ENCODE results near the gene NKAIN2. TPM values are rescaled to one million over a fixed set of nuclear protein-coding genes. Genes with fewer than 3 reads are reported as not detected.

Gene NKAIN2
- total RNA-seq, 1 donor from 2014 or later, result 4.0 TPM

DNA sequence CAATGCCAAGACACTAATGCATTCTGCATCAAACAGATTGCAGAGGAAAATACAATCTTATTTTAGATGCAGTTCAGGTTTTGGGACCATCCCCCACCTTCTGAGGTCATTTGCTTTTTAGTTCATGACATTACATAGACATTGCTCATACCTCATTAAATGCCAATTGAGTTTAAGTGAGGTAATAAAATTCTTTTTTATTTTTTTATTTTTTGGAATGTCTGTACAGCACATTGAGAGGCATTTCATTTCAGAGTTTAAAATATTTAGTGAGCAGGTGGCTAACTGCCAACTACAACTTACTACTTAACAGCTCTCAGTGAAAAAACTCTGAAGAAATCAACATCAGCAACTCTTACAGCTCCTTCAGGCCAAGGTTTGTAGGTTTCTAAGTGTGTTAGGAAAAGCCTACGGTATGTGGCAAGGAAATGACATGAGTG is 676.3 kb downstream of the NKAIN2 start:
- TF ChIP-seq, protein P1, sequence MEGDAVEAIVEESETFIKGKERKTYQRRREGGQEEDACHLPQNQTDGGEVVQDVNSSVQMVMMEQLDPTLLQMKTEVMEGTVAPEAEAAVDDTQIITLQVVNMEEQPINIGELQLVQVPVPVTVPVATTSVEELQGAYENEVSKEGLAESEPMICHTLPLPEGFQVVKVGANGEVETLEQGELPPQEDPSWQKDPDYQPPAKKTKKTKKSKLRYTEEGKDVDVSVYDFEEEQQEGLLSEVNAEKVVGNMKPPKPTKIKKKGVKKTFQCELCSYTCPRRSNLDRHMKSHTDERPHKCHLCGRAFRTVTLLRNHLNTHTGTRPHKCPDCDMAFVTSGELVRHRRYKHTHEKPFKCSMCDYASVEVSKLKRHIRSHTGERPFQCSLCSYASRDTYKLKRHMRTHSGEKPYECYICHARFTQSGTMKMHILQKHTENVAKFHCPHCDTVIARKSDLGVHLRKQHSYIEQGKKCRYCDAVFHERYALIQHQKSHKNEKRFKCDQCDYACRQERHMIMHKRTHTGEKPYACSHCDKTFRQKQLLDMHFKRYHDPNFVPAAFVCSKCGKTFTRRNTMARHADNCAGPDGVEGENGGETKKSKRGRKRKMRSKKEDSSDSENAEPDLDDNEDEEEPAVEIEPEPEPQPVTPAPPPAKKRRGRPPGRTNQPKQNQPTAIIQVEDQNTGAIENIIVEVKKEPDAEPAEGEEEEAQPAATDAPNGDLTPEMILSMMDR (IDR thresholded peaks at IDR 0.05), result no peak
- no peak for DNase-seq (ENCODE audit: low spot score)
- no peaks in the 10 kb centered on the region for H3K27me3 Mint-ChIP-seq (ENCODE audit: low read depth)
- no peaks in the 10 kb centered on the region for H3K36me3 Mint-ChIP-seq (ENCODE audit: low read depth)
- H3K9me3 Mint-ChIP-seq (ENCODE audit: low read depth), result no peaks in the 10 kb centered on the region
- peak overlapping the region; percentile 49 for H3K27ac Mint-ChIP-seq (ENCODE audit: unreplicated experiment)
- H3K4me3 Mint-ChIP-seq (ENCODE audit: unreplicated experiment), result no peak overlapping the region
- H3K4me1 Mint-ChIP-seq (ENCODE audit: low read depth), result peaks cover 41% of the 10 kb centered on the region

DNA sequence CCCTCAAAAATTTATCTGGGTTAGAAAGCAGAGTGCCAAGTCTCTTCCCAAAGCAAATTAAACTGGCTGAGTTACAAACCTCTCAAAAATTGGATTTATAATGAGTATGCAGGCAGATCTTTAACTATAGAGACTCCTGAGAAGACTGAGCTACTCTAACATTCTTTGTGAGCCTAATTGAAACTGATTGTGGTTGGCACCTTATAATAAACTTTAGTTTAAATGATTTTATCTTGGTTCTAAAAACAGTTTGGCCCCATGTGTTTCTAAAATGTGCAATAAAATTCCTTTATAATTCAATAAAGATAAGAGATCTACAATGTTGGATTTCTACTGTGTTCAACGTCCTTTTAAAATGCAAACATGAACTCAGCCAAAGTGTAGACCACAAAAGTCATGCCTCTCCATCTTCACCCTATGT is 678.4 kb downstream of the NKAIN2 start:
- no peak overlapping the region for H3K27ac Mint-ChIP-seq (ENCODE audit: unreplicated experiment)
- no peaks in the 10 kb centered on the region for H3K27me3 Mint-ChIP-seq (ENCODE audit: low read depth)
- no peak overlapping the region for H3K4me3 Mint-ChIP-seq (ENCODE audit: unreplicated experiment)
- DNase-seq (ENCODE audit: low spot score), result no peak
- TF ChIP-seq, protein P1 (IDR thresholded peaks at IDR 0.05), result no peak
- no peaks in the 10 kb centered on the region for H3K9me3 Mint-ChIP-seq (ENCODE audit: low read depth)
- no peaks in the 10 kb centered on the region for H3K36me3 Mint-ChIP-seq (ENCODE audit: low read depth)
- H3K4me1 Mint-ChIP-seq (ENCODE audit: low read depth), result peaks cover 41% of the 10 kb centered on the region

DNA sequence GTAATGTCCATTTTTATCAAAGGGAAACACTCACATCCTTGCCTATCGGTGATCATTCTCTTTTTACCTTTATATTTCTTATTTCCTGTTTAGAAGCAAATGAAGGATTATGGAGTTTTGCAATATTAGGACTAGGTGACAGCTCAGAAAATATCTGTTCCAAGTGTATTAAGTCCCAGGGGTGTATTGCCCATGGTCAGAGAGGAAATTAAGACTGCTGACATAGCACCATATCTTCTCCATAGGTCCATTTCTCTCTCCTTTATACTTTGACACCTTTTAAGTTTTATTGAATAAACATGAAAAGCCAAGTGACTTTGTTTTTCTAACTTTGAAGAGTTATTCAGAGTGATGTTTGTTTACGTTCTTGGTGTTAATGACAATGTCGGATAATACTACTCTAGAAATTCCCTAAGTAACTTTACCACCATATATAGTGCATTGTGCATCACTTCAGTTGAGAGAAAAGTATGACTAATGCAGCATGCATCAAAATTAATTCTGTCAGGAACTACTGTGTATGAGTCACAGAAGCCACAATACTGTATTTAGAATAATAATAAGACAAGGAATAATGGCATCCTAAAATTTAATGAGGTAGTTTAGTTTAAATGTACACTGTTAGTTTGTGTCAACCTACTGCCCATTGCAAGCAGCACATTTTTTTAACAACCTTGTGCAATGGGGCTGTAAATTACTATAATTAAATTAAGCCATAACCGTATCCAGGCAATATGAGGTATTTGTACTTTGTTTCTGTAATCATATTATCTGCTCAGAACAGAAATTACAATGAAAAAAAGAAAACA is 684.2 kb downstream of the NKAIN2 start:
- no peak overlapping the region for H3K27ac Mint-ChIP-seq (ENCODE audit: unreplicated experiment)
- DNase-seq (ENCODE audit: low spot score), result no peak
- peaks cover 28% of the 10 kb centered on the region for H3K4me1 Mint-ChIP-seq (ENCODE audit: low read depth)
- H3K27me3 Mint-ChIP-seq (ENCODE audit: low read depth), result no peaks in the 10 kb centered on the region
- no peak overlapping the region for H3K4me3 Mint-ChIP-seq (ENCODE audit: unreplicated experiment)
- no peaks in the 10 kb centered on the region for H3K36me3 Mint-ChIP-seq (ENCODE audit: low read depth)
- H3K9me3 Mint-ChIP-seq (ENCODE audit: low read depth), result peaks cover 3% of the 10 kb centered on the region
- TF ChIP-seq, protein P1 (IDR thresholded peaks at IDR 0.05), result no peak

DNA sequence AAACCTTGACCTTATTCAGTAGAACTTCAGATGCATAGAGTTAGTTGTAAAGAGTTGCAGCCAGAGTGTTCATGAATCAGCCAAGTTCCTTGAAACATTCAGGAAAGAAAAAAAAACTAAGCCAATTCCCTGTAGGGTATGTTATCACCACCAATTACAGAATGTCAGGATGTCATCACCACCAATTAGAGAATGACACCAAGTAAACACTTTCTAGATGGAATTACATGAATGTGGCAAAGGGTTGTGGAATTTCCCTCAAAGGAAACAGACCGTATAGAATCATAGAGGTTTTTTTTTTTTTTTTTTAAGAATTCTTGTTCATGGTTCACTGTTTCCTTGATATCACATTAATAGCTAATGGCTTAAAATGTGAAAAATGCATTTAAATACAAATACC is 686.5 kb downstream of the NKAIN2 start:
- H3K9me3 Mint-ChIP-seq (ENCODE audit: low read depth), result peaks cover 3% of the 10 kb centered on the region
- no peak overlapping the region for H3K4me3 Mint-ChIP-seq (ENCODE audit: unreplicated experiment)
- peak overlapping the region; percentile 61 for H3K27ac Mint-ChIP-seq (ENCODE audit: unreplicated experiment)
- no peaks in the 10 kb centered on the region for H3K27me3 Mint-ChIP-seq (ENCODE audit: low read depth)
- TF ChIP-seq, protein P1 (IDR thresholded peaks at IDR 0.05), result no peak
- DNase-seq (ENCODE audit: low spot score), result no peak
- H3K36me3 Mint-ChIP-seq (ENCODE audit: low read depth), result no peaks in the 10 kb centered on the region
- peaks cover 32% of the 10 kb centered on the region for H3K4me1 Mint-ChIP-seq (ENCODE audit: low read depth)

DNA sequence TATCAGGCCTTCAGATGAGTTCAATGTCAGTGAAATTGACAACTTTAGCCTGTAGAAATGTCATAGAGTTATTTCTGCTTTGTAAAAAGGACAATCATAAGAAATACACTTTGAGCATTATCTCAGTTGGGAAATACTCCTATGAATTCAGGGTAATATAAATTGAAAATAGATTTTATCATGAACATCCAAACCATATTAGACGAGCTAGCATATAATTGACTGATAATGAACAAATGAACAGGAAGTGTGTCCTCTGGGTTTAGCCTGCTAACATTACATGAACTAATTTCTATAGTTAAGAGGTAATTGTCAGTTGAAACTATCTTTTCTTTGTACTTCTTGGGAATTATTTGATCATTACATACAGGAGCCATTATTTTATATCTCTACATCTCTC is 689.6 kb downstream of the NKAIN2 start:
- DNase-seq (ENCODE audit: low spot score), result no peak
- H3K27ac Mint-ChIP-seq (ENCODE audit: unreplicated experiment), result no peak overlapping the region
- H3K4me3 Mint-ChIP-seq (ENCODE audit: unreplicated experiment), result no peak overlapping the region

More for the DNA sequence above, 689.6 kb downstream of the NKAIN2 start:
- H3K36me3 Mint-ChIP-seq (ENCODE audit: low read depth), result no peaks in the 10 kb centered on the region
- no peaks in the 10 kb centered on the region for H3K27me3 Mint-ChIP-seq (ENCODE audit: low read depth)
- peaks cover 3% of the 10 kb centered on the region for H3K9me3 Mint-ChIP-seq (ENCODE audit: low read depth)
- peaks cover 38% of the 10 kb centered on the region for H3K4me1 Mint-ChIP-seq (ENCODE audit: low read depth)
- TF ChIP-seq, protein P1 (IDR thresholded peaks at IDR 0.05), result no peak
